Measurements from ENCODE around the gene FBXW11.
"Not testable (repeated sequence)": the region's sequence is repeated elsewhere in the genome, so short reads cannot be mapped to it uniquely, and the experiment has no call there.

Gene FBXW11

DNA sequence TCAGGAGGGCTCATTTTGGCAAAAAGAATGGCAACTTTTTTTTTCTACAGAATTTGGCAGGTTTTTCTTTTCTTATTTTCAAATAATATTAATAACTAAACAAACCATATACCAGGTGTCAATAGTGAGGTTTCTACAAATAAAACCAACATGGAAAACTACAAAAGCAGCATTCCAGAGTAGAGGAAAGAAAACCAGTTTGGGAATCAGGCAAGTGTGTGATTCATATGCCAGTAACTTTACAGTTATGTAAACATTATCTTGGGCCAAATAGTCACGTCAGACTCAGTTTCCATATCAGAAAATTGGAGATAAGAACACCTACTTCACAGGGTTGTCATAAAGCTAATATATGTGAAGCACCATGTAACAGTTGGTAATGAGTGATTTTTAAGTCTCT is 51.7 kb downstream of the FBXW11 start:
- no peak for DNase-seq (ENCODE audit: low read depth)

DNA sequence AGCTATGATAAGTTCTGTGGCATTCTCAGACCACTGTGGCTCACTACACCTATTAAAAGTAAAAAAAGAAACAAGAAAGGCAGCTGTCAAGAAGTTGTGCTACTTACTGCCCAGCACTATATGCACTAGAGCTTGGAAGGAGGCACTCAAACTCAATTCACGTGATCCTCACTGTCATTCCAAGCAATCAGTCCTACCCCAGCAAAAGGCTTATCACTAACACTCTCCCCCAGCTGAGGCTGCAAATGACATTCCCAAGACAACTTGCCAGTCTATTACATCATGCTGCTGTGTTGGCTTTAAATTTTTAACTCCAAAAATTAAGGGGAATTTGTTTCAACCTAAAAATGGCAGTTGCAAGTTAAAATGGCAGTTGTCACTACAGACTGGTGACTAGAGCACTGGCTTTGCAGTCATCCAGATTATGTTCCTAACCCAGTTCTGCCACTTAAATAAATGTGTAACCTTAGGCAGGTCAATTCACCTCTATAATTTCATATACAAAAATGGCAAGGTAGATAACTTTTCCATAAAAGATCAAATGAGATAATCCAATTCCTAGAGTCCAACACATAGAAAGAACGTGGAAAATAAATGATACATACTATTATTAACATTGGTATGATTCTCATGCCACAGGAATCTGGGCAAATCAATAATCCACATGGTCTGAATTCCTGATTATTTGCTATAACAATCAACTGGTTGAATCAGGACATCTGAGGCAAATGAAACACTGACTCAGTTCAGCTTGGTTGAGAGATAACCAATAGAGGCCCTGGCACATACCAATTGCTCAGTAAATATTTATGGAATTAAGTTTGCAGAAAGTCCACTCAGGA is 52.4 kb downstream of the FBXW11 start:
- no peak for DNase-seq (ENCODE audit: low read depth)

DNA sequence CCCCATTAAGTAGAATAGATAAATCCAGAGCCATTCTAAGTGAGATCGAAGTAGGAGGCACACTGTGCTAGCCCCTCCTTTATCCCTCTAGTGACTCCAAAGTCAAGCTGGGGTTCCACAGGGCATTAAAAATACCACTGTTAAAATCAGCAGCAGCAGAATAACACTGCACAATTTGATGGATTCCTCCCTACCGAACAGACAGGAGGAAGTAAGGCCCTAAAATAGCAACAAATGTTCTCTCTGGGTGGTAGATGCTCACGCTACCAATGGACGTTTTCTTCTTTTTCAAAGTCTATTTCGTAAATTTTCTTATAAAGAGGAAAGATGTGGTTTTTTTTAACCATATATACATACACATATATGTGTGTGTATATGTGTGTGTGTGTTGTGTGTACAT is 54.4 kb downstream of the FBXW11 start:
- DNase-seq (ENCODE audit: low read depth): no peak

DNA sequence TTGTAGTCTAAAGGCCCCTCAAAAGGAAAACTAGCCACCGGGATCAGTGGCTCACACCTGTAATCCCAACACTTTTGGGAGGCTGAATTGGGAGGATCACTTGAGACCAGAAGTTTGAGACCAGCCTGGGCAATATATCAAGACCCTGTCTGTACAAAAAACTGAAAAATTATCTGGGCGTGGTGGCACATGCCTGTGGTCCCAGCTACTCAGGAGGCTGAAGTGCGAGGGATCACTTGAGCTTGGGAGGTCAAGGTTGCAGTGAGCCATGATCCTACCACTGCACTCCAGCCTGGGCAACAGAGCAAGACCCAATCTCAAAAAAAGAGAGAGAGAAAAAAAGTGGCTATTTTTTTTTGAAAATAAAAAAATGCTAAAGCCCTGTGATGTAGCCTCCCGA is 55.2 kb downstream of the FBXW11 start:
- DNase-seq (ENCODE audit: low read depth): no peak

GRCh38 chr5:171946000-171946781 is 60.2 kb downstream of the FBXW11 start:
- DNase-seq (ENCODE audit: low read depth): no peak

DNA sequence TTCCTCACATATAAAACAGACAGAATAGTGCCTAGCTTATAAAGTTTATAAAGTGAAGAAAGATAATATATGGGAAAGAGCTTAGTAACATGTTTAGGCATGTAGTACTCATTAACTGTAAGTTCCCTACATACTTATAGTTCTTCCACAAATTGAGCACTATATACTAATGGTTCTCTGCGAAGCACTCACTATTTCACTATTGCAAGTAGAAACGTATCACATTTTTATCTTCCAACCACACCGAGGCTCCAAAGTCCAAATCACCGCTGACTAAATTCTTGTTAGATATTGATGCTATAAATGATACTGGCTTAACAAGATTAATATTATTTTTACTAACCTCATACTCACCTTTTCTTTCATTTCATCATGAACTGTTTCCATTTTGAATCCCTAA is 61.0 kb downstream of the FBXW11 start:
- DNase-seq (ENCODE audit: low read depth): no peak

DNA sequence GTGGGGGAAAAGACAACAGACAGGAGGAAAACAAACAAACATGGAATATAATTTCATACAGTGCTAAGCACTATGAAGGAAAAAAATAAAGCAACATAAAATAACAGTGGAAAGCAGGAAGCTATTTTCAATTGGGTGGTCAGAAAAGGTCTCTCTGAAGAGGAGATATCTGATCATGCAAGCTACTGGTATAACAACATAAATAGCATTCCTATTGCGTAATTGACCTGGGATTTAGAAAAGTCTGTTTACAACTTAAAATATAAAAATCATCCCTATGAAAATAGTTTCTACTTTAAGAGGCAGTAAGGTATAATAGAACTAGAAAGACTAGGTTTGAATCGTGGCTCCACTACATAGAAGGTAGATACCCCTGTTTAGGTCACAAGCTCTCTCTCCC is 61.4 kb downstream of the FBXW11 start:
- DNase-seq (ENCODE audit: low read depth): no peak

DNA sequence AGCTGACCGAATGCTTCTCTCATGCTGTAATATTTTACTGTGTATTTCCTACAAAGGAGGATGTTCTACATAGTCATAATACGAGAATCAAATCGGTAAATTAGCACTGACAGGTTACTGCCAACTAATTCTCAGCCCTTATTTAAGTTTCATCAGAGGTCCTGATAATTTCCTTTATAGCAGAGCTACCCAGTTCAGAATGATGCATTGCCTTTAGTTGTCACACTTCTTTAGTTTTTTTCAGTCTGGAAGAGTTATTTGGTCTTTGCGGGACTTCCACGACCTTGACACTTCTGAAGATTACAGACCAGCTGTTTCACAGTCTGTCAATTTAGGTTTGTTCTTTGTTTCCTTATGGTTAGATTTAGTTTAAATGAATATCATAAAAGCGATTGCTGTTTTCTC is 64.3 kb downstream of the FBXW11 start:
- DNase-seq (ENCODE audit: low read depth): not testable (repeated sequence)

DNA sequence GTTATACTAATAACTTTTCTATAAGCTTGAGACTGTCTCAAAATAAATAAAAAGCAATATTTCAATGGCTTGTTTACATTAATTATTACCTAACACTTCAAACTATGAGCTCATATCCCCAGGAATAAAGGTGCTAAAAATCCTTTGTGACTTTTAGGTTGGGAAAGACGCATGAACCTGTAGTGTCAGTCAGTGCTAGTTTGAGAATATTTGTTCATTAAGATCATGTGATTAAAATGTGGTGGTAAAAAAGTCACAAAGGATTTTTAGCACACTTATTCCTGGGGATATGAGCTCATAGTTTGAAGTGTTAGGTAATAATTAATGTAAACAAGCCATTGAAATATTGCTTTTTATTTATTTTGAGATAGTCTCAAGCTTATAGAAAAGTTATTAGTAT is 64.8 kb downstream of the FBXW11 start:
- DNase-seq (ENCODE audit: low read depth): not testable (repeated sequence)

- DNase-seq (ENCODE audit: low read depth): not testable (repeated sequence)
These were observed 65.2 kb downstream of the FBXW11 start for GRCh38 chr5:171941275-171941674.

GRCh38 chr5:171939951-171940350 is 66.5 kb downstream of the FBXW11 start:
- DNase-seq (ENCODE audit: low read depth): no peak

DNA sequence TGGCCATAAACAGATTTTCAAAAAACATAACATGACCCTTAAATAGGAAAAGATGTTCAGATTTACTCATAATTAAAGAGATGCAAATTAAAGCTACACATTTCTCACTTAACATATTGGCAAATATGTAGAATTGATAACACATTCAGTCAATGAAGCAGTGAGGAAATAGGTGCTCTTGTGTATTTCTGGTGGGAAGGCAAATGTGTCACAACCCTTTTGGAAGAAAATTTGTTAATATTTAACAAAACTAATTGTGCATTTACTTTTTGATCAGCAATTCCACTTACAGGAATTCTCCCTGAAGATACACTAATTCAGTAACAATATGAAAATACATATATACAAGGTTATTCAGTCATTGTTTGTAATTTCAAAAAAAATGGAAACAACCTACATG is 68.1 kb downstream of the FBXW11 start:
- no peak for DNase-seq (ENCODE audit: low read depth)

DNA sequence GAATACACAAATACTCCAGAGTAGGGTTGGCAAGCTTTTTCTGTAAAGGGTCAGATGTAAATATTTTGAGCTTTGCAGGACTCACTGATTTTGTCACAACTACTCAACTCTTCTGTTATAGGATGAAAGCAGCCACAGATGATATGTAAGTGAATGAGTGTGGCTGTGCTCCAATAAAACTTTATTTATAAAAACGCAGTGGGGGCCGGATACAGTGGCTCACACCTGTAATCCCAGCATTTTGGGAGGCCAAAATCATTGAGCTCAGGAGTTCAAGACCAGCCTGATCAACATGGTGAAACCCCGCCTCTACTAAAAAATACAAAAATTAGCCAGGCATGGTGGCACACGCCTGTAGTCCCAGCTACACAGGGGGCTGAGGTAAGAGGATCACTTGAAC is 69.1 kb downstream of the FBXW11 start:
- DNase-seq (ENCODE audit: low read depth): no peak

DNA sequence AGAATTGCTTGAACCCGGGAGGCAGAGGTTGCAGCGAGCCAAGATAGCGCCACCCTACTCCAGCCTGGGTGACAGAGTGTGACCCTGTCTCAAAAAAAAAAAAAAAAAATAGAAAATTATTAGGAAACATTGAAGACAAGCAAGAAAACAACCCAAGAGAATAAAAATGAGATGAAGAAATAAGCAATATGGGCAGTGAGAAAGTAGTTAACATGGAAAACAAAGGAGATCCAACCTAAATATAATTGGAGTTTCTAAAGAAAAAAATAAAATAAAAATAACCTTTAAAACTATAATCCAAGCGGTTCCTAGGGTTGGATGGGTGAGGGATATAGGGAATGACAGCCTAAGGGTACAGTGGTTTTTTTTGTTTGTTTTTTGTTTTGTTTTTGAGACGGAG is 71.9 kb downstream of the FBXW11 start:
- no peak for DNase-seq (ENCODE audit: low read depth)

GRCh38 chr5:171931163-171931562 is 75.3 kb downstream of the FBXW11 start:
- no peak for DNase-seq (ENCODE audit: low read depth)

GRCh38 chr5:171927345-171927941 is 79.0 kb downstream of the FBXW11 start:
- no peak for DNase-seq (ENCODE audit: low read depth)

- DNase-seq (ENCODE audit: low read depth): no peak
These were observed 80.1 kb downstream of the FBXW11 start for GRCh38 chr5:171926311-171926710.

DNA sequence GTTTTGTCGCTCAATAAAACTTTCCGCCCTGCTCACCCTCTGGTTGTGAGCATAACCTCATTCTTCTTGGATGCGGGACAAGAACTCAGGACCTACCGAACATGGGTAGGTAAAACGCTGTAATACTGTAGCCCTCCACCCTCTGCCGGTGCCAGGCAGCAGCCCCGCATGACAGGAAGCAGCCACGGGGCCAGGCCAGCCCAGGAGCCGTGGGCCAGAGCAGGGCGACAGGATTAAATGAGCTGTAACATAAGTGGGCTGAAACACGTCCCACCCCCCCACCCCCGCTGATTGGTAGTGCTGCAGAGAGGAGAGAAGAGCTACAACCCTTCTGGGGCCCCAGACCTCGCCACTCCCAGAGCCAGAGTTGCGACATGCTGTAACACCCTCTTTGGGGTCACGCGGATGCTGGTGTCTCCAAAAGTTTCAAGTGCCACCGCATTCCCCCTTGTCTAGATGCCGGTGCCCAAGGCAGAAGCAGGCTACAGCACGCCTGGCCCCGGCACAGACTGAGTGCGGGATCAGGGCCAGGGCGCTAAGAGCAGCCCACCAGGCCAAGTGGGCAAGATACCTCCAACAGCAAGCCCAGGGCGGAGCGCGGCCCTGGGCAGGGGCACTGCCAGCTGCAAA is 81.8 kb downstream of the FBXW11 start:
- no peak for DNase-seq (ENCODE audit: low read depth)

GRCh38 chr5:171920765-171921391 is 85.6 kb downstream of the FBXW11 start:
- no peak for DNase-seq (ENCODE audit: low read depth)

DNA sequence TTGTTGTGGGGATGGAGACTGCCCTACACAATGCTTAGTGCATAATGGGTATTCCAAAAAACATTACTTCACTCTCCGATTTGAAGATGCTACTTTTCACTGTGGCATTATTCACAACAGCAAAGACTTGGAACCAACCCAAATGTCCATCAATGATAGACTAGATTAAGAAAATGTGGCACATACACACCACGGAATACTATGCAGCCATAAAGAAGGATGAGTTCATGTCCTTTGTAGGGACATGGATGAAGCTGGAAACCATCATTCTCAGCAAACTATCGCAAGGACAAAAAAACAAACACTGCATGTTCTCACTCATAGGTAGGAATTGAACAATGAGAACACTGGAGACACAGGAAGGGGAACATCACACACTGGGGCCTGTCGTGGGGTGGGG is 90.7 kb downstream of the FBXW11 start:
- DNase-seq (ENCODE audit: low read depth): not testable (repeated sequence)

DNA sequence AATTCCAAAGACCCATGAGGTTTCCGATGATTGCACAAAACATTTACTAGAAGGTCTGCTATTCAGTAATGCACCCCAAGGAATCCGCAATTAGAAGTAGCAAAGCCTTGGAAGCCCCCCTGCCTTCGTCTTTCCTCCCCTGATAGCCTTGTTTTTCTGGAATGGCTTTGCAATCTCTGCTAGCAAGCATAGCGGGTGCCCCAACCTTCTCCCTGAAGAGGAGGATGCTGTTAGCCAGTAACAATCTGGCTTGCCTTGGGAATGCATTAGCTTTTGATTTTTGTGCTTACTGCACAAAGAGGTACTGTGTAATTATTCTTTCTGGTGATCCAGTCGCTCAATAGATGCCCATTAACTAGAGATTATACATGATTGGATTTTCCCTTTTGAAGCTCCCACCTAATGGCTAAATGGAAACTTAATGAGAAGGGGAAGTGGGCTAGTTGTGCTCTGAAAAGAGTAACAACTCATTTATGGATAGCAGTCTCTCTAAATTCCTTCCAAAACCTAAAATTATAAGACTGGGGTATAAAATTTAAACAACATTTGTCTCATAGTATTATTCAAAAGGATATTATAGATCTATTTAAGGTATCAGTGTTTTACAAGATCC is 91.6 kb downstream of the FBXW11 start:
- DNase-seq (ENCODE audit: low read depth): no peak

GRCh38 chr5:171913987-171914273 is 92.5 kb downstream of the FBXW11 start:
- DNase-seq (ENCODE audit: low read depth): no peak
